GM12865 (cell line): ENCODE results near the gene MCMBP.

Experiments used
- DNase-seq: peaks from one replicate; pipeline ENCODE4 v3.0.0; 2010; ENCODE audit warnings: low read depth
- H3K4me3 ChIP-seq: 2 replicates; pipeline ENCODE4 v1.5.1; 2011; ENCODE audit warnings: mild to moderate bottlenecking, low read depth, low read length, control low read depth
- TF ChIP-seq, protein P1 (sequence below): IDR thresholded peaks from 2 replicates; pipeline ENCODE4 v1.5.1; 2011; ENCODE audit warnings: low read length, control low read depth, low read depth, inconsistent platforms; ENCODE audit not compliant: insufficient read depth; ENCODE audit errors: missing control alignments

Gene MCMBP

GRCh38 chr10:119903946-119904666, 31.5 kb upstream of the MCMBP start:
- no peak overlapping the region for H3K4me3 ChIP-seq
- TF ChIP-seq, protein P1, sequence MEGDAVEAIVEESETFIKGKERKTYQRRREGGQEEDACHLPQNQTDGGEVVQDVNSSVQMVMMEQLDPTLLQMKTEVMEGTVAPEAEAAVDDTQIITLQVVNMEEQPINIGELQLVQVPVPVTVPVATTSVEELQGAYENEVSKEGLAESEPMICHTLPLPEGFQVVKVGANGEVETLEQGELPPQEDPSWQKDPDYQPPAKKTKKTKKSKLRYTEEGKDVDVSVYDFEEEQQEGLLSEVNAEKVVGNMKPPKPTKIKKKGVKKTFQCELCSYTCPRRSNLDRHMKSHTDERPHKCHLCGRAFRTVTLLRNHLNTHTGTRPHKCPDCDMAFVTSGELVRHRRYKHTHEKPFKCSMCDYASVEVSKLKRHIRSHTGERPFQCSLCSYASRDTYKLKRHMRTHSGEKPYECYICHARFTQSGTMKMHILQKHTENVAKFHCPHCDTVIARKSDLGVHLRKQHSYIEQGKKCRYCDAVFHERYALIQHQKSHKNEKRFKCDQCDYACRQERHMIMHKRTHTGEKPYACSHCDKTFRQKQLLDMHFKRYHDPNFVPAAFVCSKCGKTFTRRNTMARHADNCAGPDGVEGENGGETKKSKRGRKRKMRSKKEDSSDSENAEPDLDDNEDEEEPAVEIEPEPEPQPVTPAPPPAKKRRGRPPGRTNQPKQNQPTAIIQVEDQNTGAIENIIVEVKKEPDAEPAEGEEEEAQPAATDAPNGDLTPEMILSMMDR: no peak
- no peak for DNase-seq

DNA sequence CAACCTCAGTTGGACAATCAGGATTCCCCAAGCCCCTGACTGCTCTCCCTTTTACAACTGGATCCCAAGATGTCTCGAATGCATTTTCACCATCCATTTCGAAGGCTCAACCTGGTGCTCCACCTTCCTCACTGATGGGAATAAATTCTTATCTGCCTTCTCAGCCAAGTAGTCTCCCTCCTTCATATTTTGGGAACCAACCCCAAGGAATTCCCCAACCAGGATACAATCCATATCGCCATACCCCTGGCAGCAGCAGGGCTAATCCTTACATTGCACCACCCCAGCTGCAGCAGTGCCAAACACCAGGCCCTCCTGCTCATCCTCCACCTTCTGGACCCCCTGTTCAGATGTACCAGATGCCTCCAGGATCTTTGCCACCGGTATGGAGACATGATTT, 25.9 kb upstream of the MCMBP start:
- no peak overlapping the region for H3K4me3 ChIP-seq
- TF ChIP-seq, protein P1: no peak
- no peak for DNase-seq

DNA sequence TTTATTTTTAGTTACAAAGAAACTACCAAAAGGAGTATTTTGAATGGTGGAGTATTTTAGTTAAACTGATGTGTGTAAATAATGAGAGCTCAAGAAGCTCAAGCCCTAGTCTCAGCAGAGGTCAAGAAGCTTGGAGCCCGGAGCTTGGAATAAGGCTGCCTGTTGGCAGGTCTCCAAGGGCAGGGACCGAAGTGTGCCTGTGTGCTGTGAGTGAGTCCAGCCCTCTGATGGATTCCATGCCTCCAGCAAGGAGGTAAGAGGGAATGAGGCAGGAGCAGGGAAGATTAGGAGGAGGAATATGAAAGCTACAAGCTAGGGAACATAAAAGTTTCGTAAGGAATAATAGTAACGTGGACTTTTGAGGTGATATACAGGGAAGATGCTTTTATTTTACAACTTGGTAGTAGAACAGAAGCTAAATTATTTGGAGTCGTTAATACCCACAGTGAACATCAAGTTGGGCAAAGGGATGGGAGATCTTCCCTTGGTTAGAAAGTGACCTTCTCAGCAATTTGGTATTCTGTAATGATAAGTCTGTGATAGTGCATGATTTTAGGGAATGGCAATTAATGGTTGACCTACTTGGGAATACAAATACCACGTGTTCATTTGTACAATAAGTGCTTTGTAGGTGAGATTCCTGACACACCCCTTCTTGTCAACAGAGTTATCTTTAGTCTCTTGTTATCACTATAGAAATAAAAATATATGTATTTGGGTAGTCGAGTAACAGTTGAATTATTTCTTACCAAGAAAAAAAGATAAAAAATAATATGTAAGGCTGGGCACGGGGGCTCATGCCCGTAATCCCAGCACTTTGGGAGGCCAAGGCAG, 24.5 kb upstream of the MCMBP start:
- DNase-seq: no peak
- no peak overlapping the region for H3K4me3 ChIP-seq
- TF ChIP-seq, protein P1: no peak

DNA sequence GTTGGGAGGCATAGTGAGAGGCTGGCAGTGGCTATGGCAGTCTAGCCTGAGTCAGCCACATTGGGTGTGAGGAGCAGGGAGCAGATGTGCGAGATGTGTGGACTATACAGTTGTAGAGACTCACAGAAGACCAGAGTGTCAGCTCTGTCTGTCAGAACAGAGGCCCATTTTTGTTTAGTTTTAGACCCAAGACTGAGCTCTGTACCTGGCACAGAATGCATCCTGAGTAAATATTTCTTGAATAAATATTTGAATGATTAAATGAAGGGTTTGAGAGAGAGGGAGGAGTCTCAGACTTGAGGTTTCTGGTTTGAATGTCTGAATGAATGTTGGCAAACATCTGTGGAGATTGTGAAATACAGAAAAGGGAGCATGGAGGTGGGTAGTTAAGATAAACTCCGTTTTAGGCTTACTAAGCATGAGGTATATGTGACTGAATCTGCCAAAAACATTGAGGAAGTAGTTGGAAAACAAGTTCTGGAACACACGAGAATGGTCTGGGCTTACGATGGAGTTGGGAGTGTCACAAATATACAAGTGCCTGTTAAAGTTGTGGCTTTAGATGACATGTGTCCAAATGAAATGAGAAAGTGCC, 23.5 kb upstream of the MCMBP start:
- TF ChIP-seq, protein P1: no peak
- DNase-seq: no peak
- H3K4me3 ChIP-seq: no peak overlapping the region

- DNase-seq: no peak
- H3K4me3 ChIP-seq: peak overlapping the region; percentile 91
- TF ChIP-seq, protein P1: no peak
Measured at GRCh38 chr10:119893845-119894427, 21.3 kb upstream of the MCMBP start.

- H3K4me3 ChIP-seq: peak overlapping the region; percentile 91
- TF ChIP-seq, protein P1: no peak
- DNase-seq: peak; percentile 14
Measured at GRCh38 chr10:119893074-119893473, 20.4 kb upstream of the MCMBP start.
